GM12865 (cell line): Measurements from ENCODE around the gene ZNF280C.

Experiments
- DNase-seq: peaks from one replicate; pipeline ENCODE4 v3.0.0; 2010; ENCODE audit warnings: low read depth
- H3K4me3 ChIP-seq: 2 replicates; pipeline ENCODE4 v1.5.1; 2011; ENCODE audit warnings: mild to moderate bottlenecking, low read depth, low read length, control low read depth
- TF ChIP-seq, protein P1 (sequence below): IDR thresholded peaks from 2 replicates; pipeline ENCODE4 v1.5.1; 2011; ENCODE audit warnings: low read length, control low read depth, low read depth, inconsistent platforms; ENCODE audit not compliant: insufficient read depth; ENCODE audit errors: missing control alignments

ZNF280C gene

GRCh38 chrX:130172127-130172845 is 96.4 kb downstream of the ZNF280C start:
- H3K4me3 ChIP-seq = peak overlapping the region; percentile 68
- TF ChIP-seq, protein P1, sequence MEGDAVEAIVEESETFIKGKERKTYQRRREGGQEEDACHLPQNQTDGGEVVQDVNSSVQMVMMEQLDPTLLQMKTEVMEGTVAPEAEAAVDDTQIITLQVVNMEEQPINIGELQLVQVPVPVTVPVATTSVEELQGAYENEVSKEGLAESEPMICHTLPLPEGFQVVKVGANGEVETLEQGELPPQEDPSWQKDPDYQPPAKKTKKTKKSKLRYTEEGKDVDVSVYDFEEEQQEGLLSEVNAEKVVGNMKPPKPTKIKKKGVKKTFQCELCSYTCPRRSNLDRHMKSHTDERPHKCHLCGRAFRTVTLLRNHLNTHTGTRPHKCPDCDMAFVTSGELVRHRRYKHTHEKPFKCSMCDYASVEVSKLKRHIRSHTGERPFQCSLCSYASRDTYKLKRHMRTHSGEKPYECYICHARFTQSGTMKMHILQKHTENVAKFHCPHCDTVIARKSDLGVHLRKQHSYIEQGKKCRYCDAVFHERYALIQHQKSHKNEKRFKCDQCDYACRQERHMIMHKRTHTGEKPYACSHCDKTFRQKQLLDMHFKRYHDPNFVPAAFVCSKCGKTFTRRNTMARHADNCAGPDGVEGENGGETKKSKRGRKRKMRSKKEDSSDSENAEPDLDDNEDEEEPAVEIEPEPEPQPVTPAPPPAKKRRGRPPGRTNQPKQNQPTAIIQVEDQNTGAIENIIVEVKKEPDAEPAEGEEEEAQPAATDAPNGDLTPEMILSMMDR = no peak
- DNase-seq = no peak

DNA sequence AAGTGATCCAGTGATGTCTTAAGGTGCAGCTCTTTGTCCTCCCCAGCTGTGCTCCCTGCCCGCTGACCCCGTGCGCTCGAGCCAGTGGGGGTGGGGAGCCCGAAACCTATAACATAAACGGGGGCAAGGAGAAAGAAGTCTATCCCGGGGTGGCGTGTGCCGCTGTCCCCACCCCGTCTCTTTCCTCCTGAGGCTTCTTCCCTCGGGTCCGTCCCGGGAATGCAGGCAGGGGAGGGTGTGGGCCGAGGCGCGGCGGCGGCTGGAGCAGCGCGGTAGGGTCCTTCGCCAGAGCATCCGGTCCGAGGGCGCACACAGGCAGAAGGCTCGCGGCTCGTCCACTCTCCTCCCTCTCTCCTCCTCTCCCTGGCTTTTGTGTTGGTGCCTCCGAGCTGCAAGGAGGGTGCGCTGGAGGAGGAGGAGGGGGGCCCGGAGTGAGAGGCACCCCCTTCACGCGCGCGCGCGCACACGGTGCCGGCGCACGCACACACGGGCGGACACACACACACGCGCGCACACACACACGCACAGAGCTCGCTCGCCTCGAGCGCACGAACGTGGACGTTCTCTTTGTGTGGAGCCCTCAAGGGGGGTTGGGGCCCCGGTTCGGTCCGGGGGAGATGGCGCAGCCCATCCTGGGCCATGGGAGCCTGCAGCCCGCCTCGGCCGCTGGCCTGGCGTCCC is 97.1 kb downstream of the ZNF280C start, which contains the start of gene RAB33A:
Gene RAB33A (plus strand): TSS at position 517 of the 681 bp plus-strand sequence. CDS start 101 bp downstream, at position 618.
- TF ChIP-seq, protein P1 = no peak
- peak within 1 kb of the TSS; percentile 68 for H3K4me3 ChIP-seq
- peak; percentile 64 for DNase-seq

DNA sequence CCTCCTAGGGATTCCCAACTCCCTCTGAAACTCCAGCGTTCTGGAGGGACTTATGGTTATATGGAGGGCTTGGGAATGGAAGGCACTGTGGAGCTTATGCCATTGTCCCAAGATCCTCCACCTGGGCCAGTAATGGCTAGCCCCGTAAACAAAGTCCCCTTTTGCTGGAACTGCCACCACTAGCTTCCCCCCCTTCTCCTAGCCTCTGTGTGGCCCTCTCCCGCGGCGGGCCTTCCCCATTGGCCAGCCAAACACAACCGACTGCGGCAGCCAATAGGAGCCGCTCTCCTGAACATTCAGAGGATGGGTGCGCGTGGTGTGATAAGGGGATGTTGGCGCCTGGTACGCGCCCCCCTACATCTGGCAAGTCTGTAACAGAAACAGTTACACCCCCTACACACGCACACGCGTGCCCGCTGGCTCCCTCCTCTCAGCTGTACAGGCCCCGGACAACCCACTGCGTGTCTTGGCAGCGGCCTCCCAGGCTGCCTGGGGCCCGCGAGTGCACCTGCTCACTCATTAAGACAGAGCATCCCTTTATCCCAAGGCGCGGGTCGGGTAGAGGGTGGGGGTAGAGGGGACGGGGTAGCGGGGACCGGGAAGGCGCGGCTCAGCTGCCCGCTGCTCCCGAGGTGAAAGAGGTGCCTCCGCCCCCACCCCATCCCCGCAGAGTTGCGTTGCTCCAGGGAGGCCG is 97.8 kb downstream of the ZNF280C start:
- TF ChIP-seq, protein P1 = no peak
- peak; percentile 80 for DNase-seq
- peak overlapping the region; percentile 68 for H3K4me3 ChIP-seq

DNA sequence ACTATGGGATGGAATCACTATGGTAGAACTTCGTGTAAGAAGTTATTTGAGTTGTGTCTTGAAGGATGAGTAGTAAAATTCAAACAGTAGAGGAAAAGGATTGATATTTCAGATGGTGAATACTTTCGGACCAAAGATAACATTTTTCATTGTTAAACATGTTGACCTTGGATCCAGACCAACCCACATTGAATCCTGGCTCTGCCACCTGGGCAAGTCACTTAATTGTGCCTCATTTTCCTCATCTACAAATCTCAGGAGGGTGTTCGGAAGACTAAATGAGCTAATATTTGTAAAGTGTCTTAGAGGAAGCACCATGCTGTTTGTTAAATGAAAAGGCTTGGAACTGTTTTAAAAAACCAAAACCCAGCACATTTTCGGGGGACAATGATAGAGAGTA is 101.7 kb downstream of the ZNF280C start:
- no peak for DNase-seq
- H3K4me3 ChIP-seq = peak overlapping the region; percentile 73
- TF ChIP-seq, protein P1 = no peak

DNA sequence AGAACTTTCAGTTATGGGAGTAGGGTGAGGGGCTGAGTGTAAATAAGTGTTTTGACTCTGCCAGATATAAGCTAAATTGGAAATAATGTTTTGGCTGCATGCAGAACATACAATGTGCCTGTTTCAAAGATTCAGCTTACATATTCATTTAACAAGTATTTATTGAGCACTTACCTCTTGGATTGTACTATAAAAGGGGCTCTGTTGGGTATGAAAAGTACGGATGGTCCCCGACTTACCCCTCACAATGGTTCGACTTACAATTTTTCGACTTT is 102.3 kb downstream of the ZNF280C start:
- peak overlapping the region; percentile 73 for H3K4me3 ChIP-seq
- TF ChIP-seq, protein P1 = no peak
- DNase-seq = no peak

GRCh38 chrX:130165703-130166502 is 102.8 kb downstream of the ZNF280C start, which contains the start of gene AIFM1:
TSS of gene AIFM1 (minus strand) at chrX:130165841. CDS start at chrX:130165656, 185 bp downstream.
- H3K4me3 ChIP-seq = peak within 1 kb of the TSS; percentile 73
- DNase-seq = peak; percentile 97
- TF ChIP-seq, protein P1 = no peak
